GM21515 (cell line): ENCODE results near the gene RNF31.

Experiments
- ATAC-seq: cut with Tn5 transposase; IDR thresholded peaks from one replicate; pipeline ENCODE4 v1.9.1; 2021; ENCODE audit not compliant: unreplicated experiment

The RNF31 gene

DNA sequence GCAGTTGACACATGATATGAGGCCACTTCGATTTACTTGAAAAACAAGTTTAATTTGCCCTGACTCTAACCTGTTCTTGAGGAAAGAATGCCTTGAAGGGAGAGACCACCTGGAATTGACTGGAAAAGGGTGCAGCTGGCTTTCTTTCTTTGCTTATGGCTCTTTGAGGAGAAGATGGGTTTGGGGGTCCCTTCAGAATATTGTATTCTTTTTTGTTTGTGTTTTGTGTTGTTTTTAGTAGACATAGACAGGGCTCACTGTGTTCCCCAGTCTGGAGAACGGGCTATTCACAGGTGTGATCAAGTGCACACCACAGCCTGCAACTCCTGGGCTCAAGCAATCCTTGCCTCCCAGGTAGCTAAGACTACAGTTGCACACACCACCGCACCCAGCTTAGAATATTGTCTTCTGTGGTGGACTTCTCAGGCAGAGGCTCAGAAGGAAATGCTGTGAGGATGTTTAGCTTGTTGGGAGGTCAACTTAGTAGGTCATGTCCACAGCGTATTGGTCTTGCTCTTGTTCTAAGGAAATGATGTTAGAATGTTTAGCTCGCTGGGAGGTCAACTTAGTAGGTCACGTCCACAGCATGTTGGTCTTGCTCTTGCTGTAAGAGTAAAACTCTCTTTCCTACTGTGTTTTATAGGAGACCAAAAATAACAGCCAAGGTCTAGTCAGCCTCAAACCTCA lies 31.0 kb upstream of the RNF31 start:
- no peak for ATAC-seq

DNA sequence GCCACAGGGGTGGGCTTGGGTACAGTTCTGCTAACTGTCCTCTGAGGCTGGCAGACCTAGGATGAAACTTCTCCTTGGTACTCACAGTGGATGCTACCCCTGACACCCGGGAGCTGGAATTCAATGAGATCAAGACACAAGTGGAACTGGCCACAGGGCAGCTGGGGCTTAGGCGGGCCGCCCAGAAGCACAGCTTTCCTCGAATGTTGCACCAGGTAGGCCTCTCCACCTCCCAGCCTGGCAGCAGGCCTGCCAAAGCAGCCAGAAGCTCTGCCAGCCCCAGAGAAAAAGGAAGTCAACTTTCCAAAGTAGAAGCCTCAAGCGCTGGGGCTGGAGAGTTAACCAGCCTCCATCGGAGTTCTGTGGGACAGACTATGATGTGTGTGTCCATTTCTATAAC lies 30.1 kb upstream of the RNF31 start:
- no peak for ATAC-seq

DNA sequence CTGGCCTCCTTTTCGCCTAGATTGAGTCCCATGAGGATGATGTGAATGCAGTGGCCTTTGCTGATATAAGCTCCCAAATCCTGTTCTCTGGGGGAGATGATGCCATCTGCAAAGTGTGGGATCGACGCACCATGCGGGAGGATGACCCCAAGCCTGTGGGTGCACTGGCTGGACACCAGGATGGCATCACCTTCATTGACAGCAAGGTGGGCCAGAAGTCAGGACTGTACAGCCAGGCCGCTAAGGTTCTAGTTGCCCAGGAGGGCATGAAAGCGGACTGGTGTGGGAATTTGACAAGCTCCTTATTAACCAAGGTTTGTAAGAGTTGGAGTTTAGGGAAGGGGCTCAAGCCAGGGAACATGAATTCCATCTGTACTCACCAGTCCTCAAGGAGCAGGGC lies 27.6 kb upstream of the RNF31 start:
- ATAC-seq: no peak

DNA sequence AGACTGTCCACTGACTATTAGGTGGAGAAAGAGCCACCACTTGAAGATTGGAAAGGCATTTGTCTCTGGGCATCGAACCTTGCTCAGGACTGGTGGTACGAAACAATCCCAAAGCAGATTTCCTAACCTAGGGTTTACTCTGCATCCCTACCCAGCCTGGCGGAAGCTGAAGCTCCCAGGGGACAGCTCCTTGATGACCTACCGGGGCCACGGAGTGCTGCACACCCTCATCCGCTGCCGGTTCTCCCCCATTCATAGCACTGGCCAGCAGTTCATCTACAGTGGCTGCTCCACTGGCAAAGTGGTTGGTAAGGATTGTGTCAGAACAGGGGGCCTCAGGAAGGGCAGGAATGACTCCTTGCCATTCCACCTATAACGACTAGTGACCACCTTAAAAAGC lies 26.1 kb upstream of the RNF31 start:
- no peak for ATAC-seq

DNA sequence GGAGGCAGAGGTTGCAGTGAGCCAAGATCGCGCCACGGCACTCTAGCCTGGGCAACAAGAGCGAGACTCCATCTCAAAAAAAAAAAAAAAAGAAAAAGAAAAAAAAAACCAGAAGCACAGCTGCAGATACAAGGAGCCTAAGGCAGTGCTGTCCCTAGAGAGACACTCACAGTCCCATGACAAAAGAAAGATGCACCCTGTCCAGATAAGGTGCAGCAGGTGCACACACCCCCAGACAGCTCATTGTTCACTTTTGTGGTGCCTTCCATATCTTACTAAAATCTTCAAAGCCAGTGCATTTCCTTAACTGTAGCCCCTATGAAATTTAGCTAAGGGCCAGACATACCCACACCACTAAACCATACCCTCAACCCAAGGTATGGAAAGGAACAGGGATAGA lies 24.9 kb upstream of the RNF31 start:
- no peak for ATAC-seq

DNA sequence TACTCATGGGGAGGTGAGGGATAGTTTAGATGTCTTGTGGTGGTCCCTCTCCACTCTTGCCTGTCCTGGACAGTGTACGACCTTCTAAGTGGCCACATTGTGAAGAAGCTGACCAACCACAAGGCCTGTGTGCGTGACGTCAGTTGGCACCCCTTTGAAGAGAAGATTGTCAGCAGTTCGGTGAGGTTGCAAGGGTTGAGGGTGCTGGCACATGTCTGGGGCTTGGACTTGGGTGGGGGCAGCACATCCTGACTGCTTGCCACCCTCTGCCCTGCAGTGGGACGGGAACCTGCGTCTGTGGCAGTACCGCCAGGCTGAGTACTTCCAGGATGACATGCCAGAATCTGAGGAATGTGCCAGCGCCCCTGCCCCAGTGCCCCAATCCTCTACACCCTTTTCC lies 24.4 kb upstream of the RNF31 start:
- ATAC-seq: no peak

DNA sequence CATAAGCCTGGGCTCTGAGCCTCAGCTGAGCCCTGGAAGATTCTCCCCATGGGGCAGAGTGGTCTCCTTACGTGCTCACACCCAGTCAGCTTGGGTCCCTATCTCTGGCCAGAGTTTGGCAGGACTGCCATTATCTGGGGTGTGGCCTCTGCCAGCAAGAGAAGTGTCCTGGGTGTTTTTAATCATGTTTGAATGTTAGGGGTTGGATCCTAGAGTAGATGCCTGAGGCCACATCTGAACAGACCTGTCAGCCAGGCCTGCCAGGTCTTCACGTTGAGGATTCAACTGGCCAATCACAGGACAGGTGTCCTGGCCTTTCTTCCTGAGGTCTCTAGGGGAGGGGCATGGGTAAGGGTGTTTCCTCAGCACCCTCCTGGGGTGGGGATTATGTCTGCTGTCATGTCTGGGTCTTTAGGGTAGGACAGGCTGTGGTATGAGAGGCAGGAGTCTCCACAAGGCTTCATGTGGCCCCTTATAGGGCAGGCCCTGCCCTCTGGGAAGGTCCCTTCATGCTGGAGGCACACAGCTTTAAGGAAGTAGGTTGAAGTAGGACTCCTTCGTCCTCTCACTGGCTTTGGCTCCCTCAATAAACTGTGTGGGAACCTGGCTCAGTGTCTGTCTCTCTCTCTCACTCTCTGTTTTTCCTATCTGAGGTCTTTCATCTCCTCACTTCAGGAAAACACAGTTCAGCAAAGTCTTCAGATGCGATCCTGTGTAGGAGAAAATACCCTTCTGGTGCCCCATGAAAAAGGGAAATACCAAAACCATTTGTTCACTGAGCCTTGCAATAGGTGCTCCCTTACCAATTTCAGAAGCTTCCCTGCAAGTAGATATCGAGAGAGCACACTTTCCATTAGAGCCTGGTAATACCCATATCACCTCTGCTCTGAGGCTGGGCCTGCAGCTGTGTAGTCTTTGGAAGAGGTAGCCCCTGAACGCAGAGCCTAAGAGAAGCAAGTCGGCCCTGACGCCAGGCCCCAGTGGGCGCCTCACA lies 23.6 kb upstream of the RNF31 start:
- no peak for ATAC-seq

DNA sequence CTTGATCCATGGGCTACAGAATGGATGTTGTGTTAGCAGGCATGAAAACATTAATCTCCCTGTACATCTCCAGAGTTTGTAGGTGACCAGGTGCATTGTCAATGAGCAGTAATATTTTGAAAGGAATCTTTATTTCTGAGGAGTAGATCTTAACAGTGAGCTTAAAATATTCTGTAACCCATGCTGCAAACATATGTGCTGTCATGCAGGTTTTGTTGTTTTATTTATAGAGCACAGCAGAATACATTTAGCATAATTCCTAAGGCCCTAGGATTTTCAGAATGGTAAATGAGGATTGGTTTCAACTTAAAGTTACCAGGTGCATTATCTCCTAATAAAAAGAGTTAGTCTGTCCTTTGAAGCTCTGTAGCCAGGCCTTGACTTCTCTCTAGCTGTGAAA lies 20.4 kb upstream of the RNF31 start:
- no peak for ATAC-seq

DNA sequence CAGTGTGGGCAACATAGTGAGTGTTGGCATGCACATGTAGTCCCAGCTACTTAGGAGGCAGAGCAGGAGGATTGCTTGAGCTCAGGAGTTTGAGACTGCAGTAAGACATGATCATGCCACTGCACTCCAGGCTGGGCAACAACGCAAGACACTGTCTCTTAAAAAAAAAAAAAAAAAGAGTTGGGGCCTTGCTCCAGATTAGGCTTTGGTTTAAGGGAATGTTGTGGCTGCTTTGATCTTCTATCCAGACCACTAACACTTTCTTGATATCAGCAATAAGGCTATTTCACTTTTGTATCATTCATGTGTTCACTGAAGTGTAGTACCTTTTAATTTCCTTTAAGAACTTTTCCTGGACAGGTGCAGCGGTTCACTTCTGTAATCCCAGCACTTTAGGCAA lies 19.6 kb upstream of the RNF31 start:
- ATAC-seq: no peak

DNA sequence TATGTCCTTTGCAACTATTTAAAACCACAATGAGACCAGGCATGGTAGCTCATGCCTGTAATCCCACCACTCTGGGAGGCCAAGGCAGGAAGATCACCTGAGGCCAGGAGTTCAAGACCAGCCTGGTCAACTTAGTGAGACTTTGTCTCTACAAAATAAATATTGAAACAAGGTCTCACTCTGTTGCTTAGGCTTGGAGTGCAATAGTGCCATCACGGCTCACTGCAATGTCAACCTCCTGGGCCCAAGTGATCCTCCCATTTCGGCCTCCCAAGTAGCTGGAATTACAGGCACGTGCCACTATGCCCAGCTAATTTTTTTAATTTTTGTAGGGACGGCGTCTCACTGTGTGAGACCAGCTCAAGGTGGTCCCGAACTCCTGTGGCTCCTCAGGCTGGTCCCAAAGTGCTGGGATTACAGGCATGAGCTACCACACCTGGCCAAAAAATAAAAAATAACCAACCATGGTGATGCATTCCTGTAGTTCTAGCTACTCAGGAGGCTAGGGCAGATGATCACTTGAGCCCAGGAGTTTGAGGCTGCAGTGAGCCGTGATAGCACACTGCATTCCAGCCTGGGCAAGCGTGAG lies 17.8 kb upstream of the RNF31 start:
- ATAC-seq: no peak

DNA sequence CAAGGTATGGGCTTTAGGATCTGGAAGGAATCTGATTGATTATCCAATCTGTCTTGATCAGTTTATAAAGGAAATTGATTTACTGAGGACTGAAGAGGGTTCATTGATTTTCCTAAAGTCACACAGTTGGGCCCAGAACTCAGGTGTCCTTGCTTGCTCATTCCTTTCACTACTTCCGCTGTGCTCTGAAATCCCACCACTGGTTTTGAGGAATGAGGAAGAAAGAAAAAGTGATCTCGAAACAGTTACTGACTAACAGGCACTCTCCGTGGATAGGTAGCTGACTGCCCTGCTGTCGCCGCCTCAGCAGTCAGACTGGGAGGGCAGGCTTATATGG lies 16.9 kb upstream of the RNF31 start, which contains the start of gene FITM1:
TSS of gene FITM1 (plus strand) at position 280 of the 337 bp plus-strand sequence. CDS start 905 bp downstream, outside the sequence.
- ATAC-seq: no peak

DNA sequence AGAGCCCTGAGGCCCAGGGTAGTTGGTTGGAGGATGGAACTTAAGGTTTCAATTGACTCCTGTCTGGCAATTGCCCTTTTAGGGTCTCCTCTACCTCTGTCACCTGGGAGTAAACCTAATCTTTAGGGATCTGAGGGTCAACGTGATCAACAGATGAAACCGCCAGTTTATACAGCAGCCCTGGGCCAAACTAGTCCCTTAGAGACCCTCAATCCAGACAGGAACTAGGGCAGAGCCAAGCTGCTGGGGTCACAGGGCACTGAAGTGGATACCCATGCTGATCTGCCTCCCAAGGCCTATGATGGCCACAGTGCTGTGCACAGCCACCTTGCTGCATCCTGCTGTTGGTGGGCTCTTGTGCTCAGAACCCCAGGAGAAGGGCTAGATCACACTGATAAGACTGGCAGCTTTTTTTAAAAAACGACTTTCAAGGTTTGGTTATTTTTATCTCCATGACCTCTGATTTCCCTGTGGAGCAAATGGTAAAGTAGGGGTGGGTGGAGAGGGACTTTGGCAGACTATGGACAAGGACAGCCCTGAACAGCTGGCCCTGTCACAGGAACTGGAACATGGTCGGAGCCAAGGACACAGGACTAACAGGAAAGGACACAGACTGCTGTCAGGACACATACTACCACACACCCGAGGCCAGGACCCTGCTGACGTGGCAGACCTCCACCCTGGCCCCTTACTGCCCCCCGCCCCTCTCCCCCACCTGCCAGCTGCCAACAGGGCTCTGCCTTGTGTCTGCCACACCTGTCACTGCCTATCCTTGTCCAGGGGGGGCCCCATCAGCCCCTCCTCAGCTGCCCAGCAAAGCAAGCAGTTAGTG lies 16.4 kb upstream of the RNF31 start:
- no peak for ATAC-seq

DNA sequence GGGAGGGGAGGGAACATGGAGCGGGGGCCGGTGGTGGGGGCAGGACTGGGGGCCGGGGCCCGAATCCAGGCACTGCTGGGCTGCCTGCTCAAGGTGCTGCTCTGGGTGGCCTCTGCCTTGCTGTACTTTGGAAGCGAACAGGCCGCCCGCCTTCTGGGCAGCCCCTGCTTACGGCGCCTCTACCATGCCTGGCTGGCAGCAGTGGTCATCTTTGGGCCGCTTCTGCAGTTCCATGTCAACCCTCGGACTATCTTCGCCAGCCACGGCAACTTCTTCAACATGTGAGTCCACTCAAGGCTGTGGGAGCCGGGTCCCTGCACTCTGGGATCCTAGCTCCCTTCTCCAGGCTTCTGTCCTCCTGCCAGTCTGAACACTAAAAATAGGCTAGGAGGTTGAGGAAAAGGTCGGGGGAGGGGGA lies 15.7 kb upstream of the RNF31 start:
- ATAC-seq: no peak

DNA sequence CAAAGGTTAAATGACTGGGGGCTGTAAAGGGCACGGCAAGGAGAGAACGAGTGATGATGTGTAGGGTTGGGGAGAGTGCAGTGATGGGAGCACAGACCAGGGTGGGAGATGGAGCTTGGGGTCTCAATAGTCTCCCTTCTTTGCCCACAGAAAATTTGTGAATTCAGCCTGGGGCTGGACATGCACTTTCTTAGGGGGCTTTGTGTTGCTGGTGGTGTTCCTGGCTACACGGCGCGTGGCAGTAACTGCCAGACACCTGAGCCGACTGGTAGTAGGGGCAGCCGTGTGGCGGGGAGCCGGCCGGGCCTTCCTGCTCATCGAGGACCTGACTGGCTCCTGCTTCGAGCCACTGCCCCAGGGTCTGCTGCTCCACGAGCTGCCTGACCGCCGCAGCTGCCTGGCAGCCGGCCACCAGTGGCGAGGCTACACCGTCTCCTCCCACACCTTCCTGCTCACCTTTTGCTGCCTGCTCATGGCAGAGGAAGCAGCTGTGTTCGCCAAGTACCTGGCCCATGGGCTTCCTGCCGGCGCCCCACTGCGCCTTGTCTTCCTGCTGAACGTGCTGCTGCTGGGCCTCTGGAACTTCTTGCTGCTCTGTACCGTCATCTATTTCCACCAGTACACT lies 15.1 kb upstream of the RNF31 start:
- no peak for ATAC-seq

DNA sequence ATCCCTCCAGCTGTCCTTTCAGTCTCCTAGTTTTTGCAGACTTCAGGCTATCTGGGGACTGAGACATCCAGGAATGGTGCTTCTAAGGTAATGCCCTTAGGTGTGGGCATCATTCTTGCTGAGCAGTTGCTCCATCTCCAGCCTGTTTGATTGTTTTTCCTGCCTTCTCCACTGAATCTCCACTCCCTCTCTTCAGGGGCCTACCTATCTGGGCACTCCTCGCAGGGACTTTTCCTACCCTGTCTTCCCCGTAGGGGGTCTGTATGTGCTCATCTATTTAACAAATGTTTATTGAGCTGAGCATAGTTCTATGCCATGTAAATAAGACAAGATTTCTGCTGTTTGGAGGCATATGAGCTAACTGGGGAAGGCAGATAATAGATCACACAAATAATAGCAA lies 14.3 kb upstream of the RNF31 start:
- ATAC-seq: no peak

DNA sequence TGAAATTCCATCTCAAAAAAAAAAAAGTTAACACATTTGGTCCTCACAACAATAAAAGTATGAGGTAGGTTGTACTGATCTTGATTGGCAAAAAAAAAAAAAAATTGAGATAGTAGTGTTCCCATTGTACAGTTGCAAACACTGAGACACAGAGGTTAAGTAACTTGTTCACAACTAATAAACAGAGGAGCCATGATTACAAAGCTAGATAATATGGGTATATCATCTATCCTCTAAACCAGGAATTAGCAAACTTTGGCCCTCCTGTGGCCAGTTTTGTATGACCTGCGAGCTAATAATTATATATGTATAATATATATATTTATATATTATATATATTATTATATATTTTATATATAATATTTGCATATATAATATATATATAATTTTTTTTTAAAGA lies 13.6 kb upstream of the RNF31 start:
- no peak for ATAC-seq

DNA sequence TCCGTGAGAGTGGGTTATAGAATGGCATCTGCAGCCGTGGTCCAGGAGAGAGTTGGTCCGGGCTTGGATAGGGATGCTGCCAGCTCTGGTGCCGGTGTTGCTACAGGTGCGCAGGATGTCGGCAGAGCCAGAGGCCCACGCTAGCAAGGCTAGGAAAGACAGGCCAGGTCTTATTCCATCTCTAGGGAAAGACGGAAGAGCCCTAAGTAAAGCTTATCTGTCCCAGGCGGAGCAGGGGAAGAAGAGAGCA lies 11.8 kb upstream of the RNF31 start:
- ATAC-seq: peak; percentile 4

DNA sequence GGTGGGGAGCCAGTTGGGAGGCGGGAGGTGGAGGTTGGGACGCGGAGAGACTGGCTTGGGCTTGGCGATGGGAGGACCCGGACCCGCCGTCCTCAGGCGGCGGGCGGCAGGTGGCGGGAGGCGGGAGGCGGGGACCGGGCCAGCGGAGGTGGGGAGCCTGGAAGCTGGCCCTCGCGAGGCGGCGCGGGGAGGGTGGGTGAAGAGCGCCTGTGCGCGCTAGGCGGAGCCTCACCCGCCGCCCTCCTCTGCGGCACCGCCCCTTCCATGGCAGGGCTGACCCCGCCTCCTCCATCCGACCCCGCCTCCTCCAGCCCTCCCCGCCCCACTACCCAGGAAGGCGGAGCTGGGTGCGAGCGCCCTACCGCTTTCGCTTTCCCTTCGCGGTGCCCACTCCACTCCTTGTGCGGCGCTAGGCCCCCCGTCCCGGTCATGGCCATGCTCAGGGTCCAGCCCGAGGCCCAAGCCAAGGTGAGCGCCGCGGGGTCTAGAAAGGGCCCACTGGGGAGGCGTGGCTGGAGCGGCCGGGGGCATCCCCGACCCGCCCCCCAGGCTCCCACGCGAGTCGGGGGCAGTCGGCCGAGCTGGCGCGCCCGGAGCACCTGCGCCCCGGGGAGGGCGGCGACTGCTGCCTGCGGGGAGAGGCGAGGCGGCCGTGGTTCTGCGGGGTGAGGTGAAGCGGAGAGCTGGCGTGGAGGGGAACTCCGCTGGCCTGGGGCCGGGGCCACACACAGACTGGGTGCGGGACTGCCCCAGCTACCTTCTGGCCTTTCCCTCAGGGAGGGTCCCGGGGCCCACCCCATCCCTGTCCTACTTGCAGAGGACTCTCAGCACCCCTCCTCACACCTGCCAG lies 11.2 kb upstream of the RNF31 start, which contains the start of gene PSME1:
TSS of gene PSME1 (plus strand) at position 361 of the 850 bp plus-strand sequence. CDS start at position 430, 69 bp downstream.
- peak; percentile 79 for ATAC-seq

DNA sequence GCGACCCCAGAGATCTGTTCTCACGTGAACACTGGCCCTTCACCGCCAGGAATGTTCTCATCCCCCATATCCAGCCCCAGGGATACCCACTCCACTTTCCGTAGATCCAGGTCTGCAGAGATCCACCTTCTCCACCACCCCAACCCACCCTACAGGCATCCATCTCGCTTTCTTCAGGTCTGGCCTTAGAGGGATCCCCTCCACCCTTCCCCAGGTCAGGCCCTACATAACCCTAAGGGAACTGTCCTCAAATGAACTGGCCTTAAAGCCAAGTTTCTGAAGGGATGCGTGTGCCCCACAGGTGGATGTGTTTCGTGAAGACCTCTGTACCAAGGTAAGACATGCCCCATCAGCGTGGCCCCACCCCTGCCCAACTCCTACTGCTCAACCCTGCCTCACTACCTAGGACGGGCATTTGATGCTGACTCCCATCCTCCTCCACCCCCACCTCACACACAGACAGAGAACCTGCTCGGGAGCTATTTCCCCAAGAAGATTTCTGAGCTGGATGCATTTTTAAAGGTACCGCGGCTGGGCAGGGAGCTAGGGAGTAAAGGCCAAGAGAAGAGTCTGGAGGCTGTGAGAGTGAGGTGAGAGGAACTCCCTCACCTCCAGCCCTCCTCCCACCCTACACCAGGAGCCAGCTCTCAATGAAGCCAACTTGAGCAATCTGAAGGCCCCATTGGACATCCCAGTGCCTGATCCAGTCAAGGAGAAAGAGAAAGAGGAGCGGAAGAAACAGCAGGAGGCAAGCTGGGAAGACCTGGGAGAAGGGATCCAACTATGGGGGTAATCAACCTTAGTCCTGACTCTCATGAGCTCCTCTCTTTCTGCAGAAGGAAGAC lies 10.4 kb upstream of the RNF31 start:
- no peak for ATAC-seq
